GM18508 (cell line): Measurements from ENCODE around the gene PRPF38B.
A peak's percentile ranks its signal among the peaks of the same experiment; 100 is the strongest.

ENCODE experiments used
- ATAC-seq: cut with Tn5 transposase; IDR thresholded peaks from one replicate; pipeline ENCODE4 v1.9.1; 2021; ENCODE audit warnings: moderate number of reproducible peaks; ENCODE audit not compliant: insufficient read depth, unreplicated experiment

PRPF38B gene

GRCh38 chr1:108716437-108717230, 24.5 kb downstream of the PRPF38B start:
- ATAC-seq = no peak

GRCh38 chr1:108717774-108718316, 25.7 kb downstream of the PRPF38B start:
- ATAC-seq = no peak

GRCh38 chr1:108718927-108719655, 27.0 kb downstream of the PRPF38B start:
- no peak for ATAC-seq

- ATAC-seq = no peak
Observed at GRCh38 chr1:108719656-108720435, 27.7 kb downstream of the PRPF38B start.

GRCh38 chr1:108722292-108722691, 30.2 kb downstream of the PRPF38B start:
- no peak for ATAC-seq

GRCh38 chr1:108725906-108726305, 33.8 kb downstream of the PRPF38B start:
- no peak for ATAC-seq

GRCh38 chr1:108728327-108728923, 36.3 kb downstream of the PRPF38B start:
- no peak for ATAC-seq

GRCh38 chr1:108729481-108729880, 37.4 kb downstream of the PRPF38B start:
- no peak for ATAC-seq

- no peak for ATAC-seq
Observed at GRCh38 chr1:108732398-108732797, 40.3 kb downstream of the PRPF38B start.

- no peak for ATAC-seq
Observed at GRCh38 chr1:108734171-108734865, 42.2 kb downstream of the PRPF38B start.

- ATAC-seq = no peak
Observed at GRCh38 chr1:108742253-108742652, 50.1 kb downstream of the PRPF38B start.

GRCh38 chr1:108745980-108746381, 53.9 kb downstream of the PRPF38B start:
- no peak for ATAC-seq

GRCh38 chr1:108746382-108747170, 54.5 kb downstream of the PRPF38B start, which contains the start of gene STXBP3:
Gene STXBP3 (plus strand): TSS chr1:108746674. CDS start chr1:108746738, 64 bp downstream.
- peak; percentile 60 for ATAC-seq

GRCh38 chr1:108747171-108747850, 55.2 kb downstream of the PRPF38B start:
- peak; percentile 4 for ATAC-seq

- no peak for ATAC-seq
Observed at GRCh38 chr1:108747898-108748297, 55.8 kb downstream of the PRPF38B start.

- ATAC-seq = no peak
Observed at GRCh38 chr1:108749081-108749480, 57.0 kb downstream of the PRPF38B start.

- ATAC-seq = no peak
Observed at GRCh38 chr1:108750476-108751181, 58.5 kb downstream of the PRPF38B start.
